Gastrocnemius medialis (tissue), 4 donors: ENCODE results near the gene STRBP. TPM values are rescaled to one million over a fixed set of nuclear protein-coding genes. Genes with fewer than 3 reads are reported as not detected.

Source experiments
- ATAC-seq, 2 donors: fragments of 150-250 bp; one replicate each; pipeline ENCODE4 v1.9.1; 2016
- DNase-seq, 2 donors: peaks; one replicate each; pipeline ENCODE4 v3.0.0-alpha.2; 2019
- H3K27ac ChIP-seq, 4 donors: fragments of 200-600 bp; sonication (generic); 1 replicate in 1 of 4; 2 replicates in 3 of 4; pipeline ENCODE4 v1.5.1; 2016 to 2018; ENCODE audit warnings: mild to moderate bottlenecking in 2 of 4, moderate library complexity in 1 of 4
- H3K27me3 ChIP-seq, 3 donors: fragments of 200-600 bp; sonication (generic) in 2 of 3; 1 replicate in 1 of 3; 2 replicates in 2 of 3; pipeline versions ENCODE4 v1.5.1 to v1.6.0; 2016 to 2019; ENCODE audit warnings: mild to moderate bottlenecking in 1 of 3, moderate library complexity in 1 of 3
- H3K36me3 ChIP-seq, 2 donors: fragments of 200-600 bp; sonication (generic) in 1 of 2; one replicate each; pipeline ENCODE4 v1.5.1; 2017 to 2018
- H3K4me1 ChIP-seq, 2 donors: fragments of 200-600 bp; sonication (generic) in 1 of 2; one replicate each; pipeline ENCODE4 v1.5.1; 2016 to 2017; ENCODE audit warnings: mild to moderate bottlenecking in 2 of 2
- H3K4me3 ChIP-seq, 4 donors: fragments of 200-600 bp; sonication (generic) in 3 of 4; 1 replicate in 1 of 4; 2 replicates in 3 of 4; pipeline ENCODE4 v1.5.1; 2016 to 2019; ENCODE audit warnings: mild to moderate bottlenecking in 2 of 4
- H3K9me3 ChIP-seq, 3 donors: fragments of 200-600 bp; sonication (generic) in 2 of 3; 1 replicate in 1 of 3; 2 replicates in 2 of 3; pipeline ENCODE4 v1.5.1; 2016 to 2019
- CTCF ChIP-seq, 5 experiments: fragments of 450-650 bp in 3 of 5; fragments of 200-600 bp in 2 of 5; sonication (generic) in 2 of 5; IDR thresholded peaks in 4 of 5; conservative IDR thresholded peaks in 1 of 5; 1 replicate in 4 of 5; 2 replicates in 1 of 5; pipeline ENCODE4 v1.5.1; 2016 to 2019; ENCODE audit warnings: antibody characterized with exemption in 5 of 5, mild to moderate bottlenecking in 3 of 5, moderate library complexity in 3 of 5
- POLR2A ChIP-seq, 2 donors: fragments of 450-650 bp; IDR thresholded peaks; one replicate each; pipeline ENCODE4 v1.6.1; 2017; ENCODE audit warnings: antibody characterized with exemption in 2 of 2, mild to moderate bottlenecking in 2 of 2, moderate library complexity in 2 of 2
- in situ Hi-C, 4 donors: fragments of 200-750 bp; cut with MboI; loops; one replicate each; pipeline versions ENCODE4 v1.15.0 to v1.8.0; 2017; ENCODE audit warnings: low sequenced_read_pairs in 4 of 4
- intact Hi-C: fragments of 100-400 bp; cut with DNase I; formaldehyde crosslinking; loops from one replicate; pipeline ENCODE4 v1.15.1; 2023; ENCODE audit warnings: low total_unique reads
- total RNA-seq, 4 donors: library from RNA; depleted of rRNA; stranded (reverse); fragments of >200 nt; gene quantifications; one replicate each; pipeline versions ENCODE4 v1.1.0 to v1.2.3, GENCODE V29; 2016

STRBP gene
- total RNA-seq, 4 donors from 2014 or later: 5.0 to 25.0 (median 13.2) TPM

GRCh38 chr9:123131258-123131657, 137.1 kb downstream of the STRBP start:
- in situ Hi-C loops: no loop called here
- Histone ChIP-seq H3K4me3 (no peak overlapping the region), H3K27ac (no peak overlapping the region), H3K9me3 (no peaks in the 10 kb centered on the region), H3K36me3 (no peaks in the 10 kb centered on the region), H3K4me1 (no peaks in the 10 kb centered on the region), H3K27me3 (no peaks in the 10 kb centered on the region)
- intact Hi-C loops: no loop called here
- DNase-seq (no peak), ATAC-seq (no peak)
- TF ChIP-seq CTCF (IDR thresholded peaks at IDR 0.05 in 4 of 5, conservative IDR thresholded peaks at IDR 0.05 in 1 of 5) (no peak), POLR2A (IDR thresholded peaks at IDR 0.05) (no peak)

GRCh38 chr9:123129423-123129822, 139.0 kb downstream of the STRBP start:
- H3K27ac ChIP-seq: no peak overlapping the region
- intact Hi-C loops (no loop called here), in situ Hi-C loops (no loop called here)
- no peak for TF ChIP-seq POLR2A (IDR thresholded peaks at IDR 0.05)
- no peak for TF ChIP-seq CTCF (IDR thresholded peaks at IDR 0.05 in 4 of 5, conservative IDR thresholded peaks at IDR 0.05 in 1 of 5)
- no peaks in the 10 kb centered on the region for H3K9me3 ChIP-seq
- H3K36me3 ChIP-seq: no peaks in the 10 kb centered on the region
- H3K4me1 ChIP-seq: no peaks in the 10 kb centered on the region
- DNase-seq (no peak), ATAC-seq (no peak)
- no peaks in the 10 kb centered on the region for H3K27me3 ChIP-seq
- no peak overlapping the region for H3K4me3 ChIP-seq

- in situ Hi-C loops (no loop called here), intact Hi-C loops (no loop called here)
- ATAC-seq (no peak), DNase-seq (no peak)
- no peaks in the 10 kb centered on the region for H3K9me3 ChIP-seq
- no peak overlapping the region for H3K4me3 ChIP-seq
- H3K27ac ChIP-seq: no peak overlapping the region
- no peaks in the 10 kb centered on the region for H3K27me3 ChIP-seq
- TF ChIP-seq POLR2A (IDR thresholded peaks at IDR 0.05) (no peak), CTCF (IDR thresholded peaks at IDR 0.05 in 4 of 5, conservative IDR thresholded peaks at IDR 0.05 in 1 of 5) (no peak)
- H3K4me1 ChIP-seq: no peaks in the 10 kb centered on the region
- no peaks in the 10 kb centered on the region for H3K36me3 ChIP-seq
Measured at GRCh38 chr9:123128591-123128990, 139.8 kb downstream of the STRBP start.

- in situ Hi-C loops (no loop called here), intact Hi-C loops (no loop called here)
- H3K4me3 ChIP-seq: no peak overlapping the region
- H3K36me3 ChIP-seq: no peaks in the 10 kb centered on the region
- H3K27me3 ChIP-seq: no peaks in the 10 kb centered on the region
- ATAC-seq: no peak
- no peak overlapping the region for H3K27ac ChIP-seq
- H3K4me1 ChIP-seq: no peaks in the 10 kb centered on the region
- H3K9me3 ChIP-seq: no peaks in the 10 kb centered on the region
- TF ChIP-seq CTCF (IDR thresholded peaks at IDR 0.05 in 4 of 5, conservative IDR thresholded peaks at IDR 0.05 in 1 of 5) (no peak), POLR2A (IDR thresholded peaks at IDR 0.05) (no peak)
- DNase-seq: no peak
Measured at GRCh38 chr9:123127512-123128075, 140.8 kb downstream of the STRBP start.

GRCh38 chr9:123121457-123121856, 146.9 kb downstream of the STRBP start:
- DNase-seq (no peak), ATAC-seq (no peak)
- intact Hi-C loops (no loop called here), in situ Hi-C loops (loop anchor here in 2 of 4 donors (25.0 kb wide), 1 partner anchor 216 kb away; no protein-coding TSS in a partner anchor)
- H3K27me3 ChIP-seq: no peaks in the 10 kb centered on the region
- TF ChIP-seq CTCF (IDR thresholded peaks at IDR 0.05 in 4 of 5, conservative IDR thresholded peaks at IDR 0.05 in 1 of 5) (no peak), POLR2A (IDR thresholded peaks at IDR 0.05) (no peak)
- peaks cover 11 to 14% of the 10 kb centered on the region in 2 donors for H3K4me1 ChIP-seq
- H3K36me3 ChIP-seq: no peaks in the 10 kb centered on the region
- H3K27ac ChIP-seq: no peak overlapping the region
- no peak overlapping the region for H3K4me3 ChIP-seq
- no peaks in the 10 kb centered on the region for H3K9me3 ChIP-seq
